Loucy (cell line): Measurements from ENCODE around the gene PDE5A.

Experiments
- H2AFZ ChIP-seq: fragments of 200-600 bp; sonication (generic); 2 replicates; pipeline ENCODE4 v1.6.0; 2016; ENCODE audit warnings: antibody characterized with exemption, mild to moderate bottlenecking, low read length, moderate library complexity
- H3F3A ChIP-seq: fragments of 200-600 bp; 2 replicates; pipeline ENCODE4 v1.6.0; 2016; ENCODE audit warnings: antibody characterized with exemption, low read depth, mild to moderate bottlenecking
- H3K27me3 ChIP-seq: fragments of 200-600 bp; sonication (generic); 2 replicates; pipeline ENCODE4 v1.6.1; 2014; ENCODE audit warnings: low read length, mild to moderate bottlenecking; ENCODE audit not compliant: insufficient read depth, poor library complexity, severe bottlenecking
- H3K36me3 ChIP-seq: fragments of 200-600 bp; sonication (generic); 2 replicates; pipeline ENCODE4 v1.6.1; 2016; ENCODE audit warnings: low read length; ENCODE audit not compliant: insufficient read depth
- H3K4me1 ChIP-seq: fragments of 200-600 bp; sonication (generic); 2 replicates; pipeline ENCODE4 v1.5.1; 2014; ENCODE audit warnings: low read length, mild to moderate bottlenecking; ENCODE audit not compliant: insufficient read depth, poor library complexity, severe bottlenecking
- H3K4me2 ChIP-seq: fragments of 200-600 bp; sonication (generic); 2 replicates; pipeline ENCODE4 v1.6.0; 2014; ENCODE audit warnings: antibody characterized with exemption, low read length, low read depth, mild to moderate bottlenecking; ENCODE audit not compliant: poor library complexity, severe bottlenecking
- H3K4me3 ChIP-seq: fragments of 200-600 bp; sonication (generic); 2 replicates; pipeline ENCODE4 v1.5.1; 2014; ENCODE audit warnings: low read length, mild to moderate bottlenecking, mixed read lengths; ENCODE audit not compliant: poor library complexity, severe bottlenecking
- H3K79me2 ChIP-seq: fragments of 200-600 bp; sonication (generic); 2 replicates; pipeline ENCODE4 v1.6.1; 2014; ENCODE audit warnings: low read length; ENCODE audit not compliant: insufficient read depth
- H3K9ac ChIP-seq: fragments of 200-600 bp; sonication (generic); 2 replicates; pipeline ENCODE4 v1.6.0; 2014; ENCODE audit warnings: mild to moderate bottlenecking, low read depth, low read length, moderate library complexity; ENCODE audit not compliant: poor library complexity, severe bottlenecking
- H3K9me2 ChIP-seq: fragments of 200-600 bp; sonication (generic); replicated peaks from 2 replicates; pipeline ENCODE4 v1.6.1; 2016; ENCODE audit warnings: low read depth, low read length, mixed read lengths
- H3K9me3 ChIP-seq: fragments of 200-600 bp; sonication (generic); 2 replicates; pipeline ENCODE4 v1.6.1; 2014; ENCODE audit warnings: mild to moderate bottlenecking, antibody characterized with exemption, low read length, low read depth; ENCODE audit not compliant: insufficient read depth
- H4K20me1 ChIP-seq: fragments of 200-600 bp; sonication (generic); 2 replicates; pipeline ENCODE4 v1.6.0; 2014; ENCODE audit warnings: antibody characterized with exemption, low read length, mild to moderate bottlenecking; ENCODE audit not compliant: insufficient read depth, poor library complexity, severe bottlenecking
- EZH2phosphoT487 ChIP-seq: fragments of 200-600 bp; IDR thresholded peaks from 2 replicates; pipeline ENCODE4 v1.6.1; 2018; ENCODE audit warnings: antibody characterized with exemption, mild to moderate bottlenecking, moderate library complexity, borderline replicate concordance
- TF ChIP-seq, protein P1 (sequence below): fragments of 200-600 bp; sonication (generic); conservative IDR thresholded peaks from 2 replicates; pipeline ENCODE4 v1.5.1; 2014; ENCODE audit warnings: mild to moderate bottlenecking, antibody characterized with exemption, low read length

PDE5A gene

DNA sequence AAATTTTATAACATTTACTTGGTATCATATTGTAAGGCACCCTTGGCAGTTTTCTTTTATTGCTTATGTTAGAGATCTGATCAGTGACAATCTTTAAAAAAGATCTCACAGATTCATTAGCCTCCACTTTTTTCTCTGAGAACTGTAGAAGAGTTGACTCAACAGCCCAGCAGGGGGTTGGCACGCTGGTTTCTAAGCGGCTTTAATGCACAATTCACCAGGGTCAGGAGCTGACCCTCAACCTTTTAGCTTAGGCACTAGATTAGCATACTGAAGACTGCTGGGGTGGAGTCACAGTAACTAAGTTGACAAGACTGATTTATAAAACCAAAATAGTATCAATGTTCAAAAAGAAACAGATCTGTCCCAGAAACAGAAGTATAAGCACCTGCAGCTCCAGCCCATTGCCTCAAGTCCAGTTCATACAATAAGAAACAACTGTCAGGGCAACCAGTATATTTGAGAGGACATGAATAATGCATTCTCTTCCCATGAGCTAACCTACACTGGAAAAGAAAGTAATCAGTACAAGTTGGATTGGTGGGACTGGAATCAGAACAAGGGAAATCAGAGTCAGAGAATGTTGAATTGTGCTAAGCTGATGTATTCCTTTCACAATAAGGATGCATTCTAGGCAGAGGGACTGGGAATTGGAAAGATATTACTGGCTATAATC, 77.6 kb downstream of the PDE5A start:
- no peak for TF ChIP-seq EZH2phosphoT487
- TF ChIP-seq, protein P1, sequence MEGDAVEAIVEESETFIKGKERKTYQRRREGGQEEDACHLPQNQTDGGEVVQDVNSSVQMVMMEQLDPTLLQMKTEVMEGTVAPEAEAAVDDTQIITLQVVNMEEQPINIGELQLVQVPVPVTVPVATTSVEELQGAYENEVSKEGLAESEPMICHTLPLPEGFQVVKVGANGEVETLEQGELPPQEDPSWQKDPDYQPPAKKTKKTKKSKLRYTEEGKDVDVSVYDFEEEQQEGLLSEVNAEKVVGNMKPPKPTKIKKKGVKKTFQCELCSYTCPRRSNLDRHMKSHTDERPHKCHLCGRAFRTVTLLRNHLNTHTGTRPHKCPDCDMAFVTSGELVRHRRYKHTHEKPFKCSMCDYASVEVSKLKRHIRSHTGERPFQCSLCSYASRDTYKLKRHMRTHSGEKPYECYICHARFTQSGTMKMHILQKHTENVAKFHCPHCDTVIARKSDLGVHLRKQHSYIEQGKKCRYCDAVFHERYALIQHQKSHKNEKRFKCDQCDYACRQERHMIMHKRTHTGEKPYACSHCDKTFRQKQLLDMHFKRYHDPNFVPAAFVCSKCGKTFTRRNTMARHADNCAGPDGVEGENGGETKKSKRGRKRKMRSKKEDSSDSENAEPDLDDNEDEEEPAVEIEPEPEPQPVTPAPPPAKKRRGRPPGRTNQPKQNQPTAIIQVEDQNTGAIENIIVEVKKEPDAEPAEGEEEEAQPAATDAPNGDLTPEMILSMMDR, result no peak
- no peak overlapping the region for H3K4me3 ChIP-seq

GRCh38 chr4:119549639-119550038, 79.0 kb downstream of the PDE5A start:
- H3K4me2 ChIP-seq, result no peak overlapping the region

More for the DNA sequence above, 77.6 kb downstream of the PDE5A start:
- no peaks in the 10 kb centered on the region for H3K9me3 ChIP-seq
- H2AFZ ChIP-seq, result no peak overlapping the region
- H3K27me3 ChIP-seq, result no peaks in the 10 kb centered on the region
- H3F3A ChIP-seq, result no peaks in the 10 kb centered on the region
- H3K4me2 ChIP-seq, result no peak overlapping the region
- no peaks in the 10 kb centered on the region for H3K4me1 ChIP-seq
- no peaks in the 10 kb centered on the region for H4K20me1 ChIP-seq
- no peaks in the 10 kb centered on the region for H3K9me2 ChIP-seq
- no peaks in the 10 kb centered on the region for H3K79me2 ChIP-seq
- H3K36me3 ChIP-seq, result no peaks in the 10 kb centered on the region
- H3K9ac ChIP-seq, result no peak overlapping the region

GRCh38 chr4:119543779-119544178, 84.8 kb downstream of the PDE5A start:
- H3K79me2 ChIP-seq, result no peaks in the 10 kb centered on the region
- H4K20me1 ChIP-seq, result no peaks in the 10 kb centered on the region
- no peak for TF ChIP-seq EZH2phosphoT487
- TF ChIP-seq, protein P1, result no peak
- no peak overlapping the region for H2AFZ ChIP-seq
- no peak overlapping the region for H3K4me2 ChIP-seq
- no peaks in the 10 kb centered on the region for H3K36me3 ChIP-seq
- no peaks in the 10 kb centered on the region for H3K27me3 ChIP-seq
- H3K4me3 ChIP-seq, result no peak overlapping the region
- no peaks in the 10 kb centered on the region for H3K9me3 ChIP-seq
- no peaks in the 10 kb centered on the region for H3F3A ChIP-seq
- no peaks in the 10 kb centered on the region for H3K4me1 ChIP-seq
- no peak overlapping the region for H3K9ac ChIP-seq
- no peaks in the 10 kb centered on the region for H3K9me2 ChIP-seq

More at GRCh38 chr4:119549639-119550038, 79.0 kb downstream of the PDE5A start:
- Histone ChIP-seq H3K4me1 (no peaks in the 10 kb centered on the region), H3K27me3 (no peaks in the 10 kb centered on the region), H3K9ac (no peak overlapping the region), H3K36me3 (no peaks in the 10 kb centered on the region), H3K9me2 (no peaks in the 10 kb centered on the region), H3F3A (no peaks in the 10 kb centered on the region), H4K20me1 (no peaks in the 10 kb centered on the region), H2AFZ (no peak overlapping the region), H3K79me2 (no peaks in the 10 kb centered on the region), H3K4me3 (no peak overlapping the region), H3K9me3 (no peaks in the 10 kb centered on the region)
- TF ChIP-seq, protein P1, result no peak
- no peak for TF ChIP-seq EZH2phosphoT487
